DOHH2 (cell line): ENCODE data around the gene TTC33.

Experiments used
- EZH2phosphoT487 ChIP-seq: fragments of 200-600 bp; sonication (generic); IDR thresholded peaks from 2 replicates; pipeline ENCODE4 v1.6.1; 2017; ENCODE audit warnings: borderline replicate concordance, mild to moderate bottlenecking, antibody characterized with exemption, low read length, moderate library complexity, mixed read lengths
- TF ChIP-seq, protein P1 (sequence below): fragments of 200-600 bp; sonication (generic); IDR thresholded peaks from one replicate; pipeline ENCODE4 v1.5.1; 2014; ENCODE audit warnings: antibody characterized with exemption, mild to moderate bottlenecking, low read depth, low read length; ENCODE audit not compliant: poor library complexity, severe bottlenecking

DNA sequence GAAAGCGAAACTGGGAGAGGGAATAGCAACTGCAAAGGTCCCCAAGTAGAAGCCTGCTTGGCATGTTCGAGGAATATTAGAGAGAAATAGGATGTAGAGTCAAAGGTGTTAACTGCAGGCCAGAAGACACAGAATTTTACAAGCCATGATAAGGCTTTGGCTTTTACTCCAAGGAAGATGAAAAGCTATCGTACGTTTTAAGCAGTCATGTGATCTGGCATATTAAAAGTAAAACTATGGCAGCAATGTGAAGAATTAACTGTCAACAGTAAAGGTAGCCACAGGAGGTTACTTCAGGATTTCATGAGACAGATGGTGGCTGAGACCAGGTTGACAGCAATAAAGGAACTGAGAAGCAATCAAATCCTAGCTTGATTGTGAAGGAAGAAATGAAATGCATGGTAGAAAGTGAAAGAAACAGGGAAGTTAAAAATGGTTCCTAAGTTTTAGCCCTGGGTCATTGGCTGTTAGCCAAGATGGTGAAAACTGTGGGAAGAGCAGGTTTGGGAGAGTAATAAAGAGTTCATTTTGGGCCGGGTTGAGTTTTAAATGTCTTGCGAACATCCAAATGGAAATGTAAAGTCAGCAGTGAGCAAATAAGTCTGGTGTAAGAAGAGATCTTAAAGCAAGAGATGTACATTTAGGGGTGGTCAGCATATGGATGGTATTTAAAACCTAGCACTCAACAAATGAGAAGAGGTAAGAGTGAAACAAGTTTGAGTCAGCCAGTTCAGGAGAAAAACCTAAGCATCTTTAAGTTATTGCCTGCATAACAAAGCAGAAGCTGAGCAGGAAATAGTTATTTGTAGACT, 20.3 kb upstream of the TTC33 start:
- TF ChIP-seq, protein P1, sequence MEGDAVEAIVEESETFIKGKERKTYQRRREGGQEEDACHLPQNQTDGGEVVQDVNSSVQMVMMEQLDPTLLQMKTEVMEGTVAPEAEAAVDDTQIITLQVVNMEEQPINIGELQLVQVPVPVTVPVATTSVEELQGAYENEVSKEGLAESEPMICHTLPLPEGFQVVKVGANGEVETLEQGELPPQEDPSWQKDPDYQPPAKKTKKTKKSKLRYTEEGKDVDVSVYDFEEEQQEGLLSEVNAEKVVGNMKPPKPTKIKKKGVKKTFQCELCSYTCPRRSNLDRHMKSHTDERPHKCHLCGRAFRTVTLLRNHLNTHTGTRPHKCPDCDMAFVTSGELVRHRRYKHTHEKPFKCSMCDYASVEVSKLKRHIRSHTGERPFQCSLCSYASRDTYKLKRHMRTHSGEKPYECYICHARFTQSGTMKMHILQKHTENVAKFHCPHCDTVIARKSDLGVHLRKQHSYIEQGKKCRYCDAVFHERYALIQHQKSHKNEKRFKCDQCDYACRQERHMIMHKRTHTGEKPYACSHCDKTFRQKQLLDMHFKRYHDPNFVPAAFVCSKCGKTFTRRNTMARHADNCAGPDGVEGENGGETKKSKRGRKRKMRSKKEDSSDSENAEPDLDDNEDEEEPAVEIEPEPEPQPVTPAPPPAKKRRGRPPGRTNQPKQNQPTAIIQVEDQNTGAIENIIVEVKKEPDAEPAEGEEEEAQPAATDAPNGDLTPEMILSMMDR = no peak
- TF ChIP-seq EZH2phosphoT487 = no peak
